Activated CD4-positive, alpha-beta T cell treated with anti-CD3 and anti-CD28 coated beads for 24 hours (primary cell): Measurements from ENCODE around the gene SORT1.
"Not testable (repeated sequence)": the region's sequence is repeated elsewhere in the genome, so short reads cannot be mapped to it uniquely, and the experiment has no call there.

Source experiments
- DNase-seq, 2 donors: peaks; one replicate each; pipeline ENCODE4 v3.0.0-alpha.2; 2020; ENCODE audit warnings: low read depth in 2 of 2

The SORT1 gene

DNA sequence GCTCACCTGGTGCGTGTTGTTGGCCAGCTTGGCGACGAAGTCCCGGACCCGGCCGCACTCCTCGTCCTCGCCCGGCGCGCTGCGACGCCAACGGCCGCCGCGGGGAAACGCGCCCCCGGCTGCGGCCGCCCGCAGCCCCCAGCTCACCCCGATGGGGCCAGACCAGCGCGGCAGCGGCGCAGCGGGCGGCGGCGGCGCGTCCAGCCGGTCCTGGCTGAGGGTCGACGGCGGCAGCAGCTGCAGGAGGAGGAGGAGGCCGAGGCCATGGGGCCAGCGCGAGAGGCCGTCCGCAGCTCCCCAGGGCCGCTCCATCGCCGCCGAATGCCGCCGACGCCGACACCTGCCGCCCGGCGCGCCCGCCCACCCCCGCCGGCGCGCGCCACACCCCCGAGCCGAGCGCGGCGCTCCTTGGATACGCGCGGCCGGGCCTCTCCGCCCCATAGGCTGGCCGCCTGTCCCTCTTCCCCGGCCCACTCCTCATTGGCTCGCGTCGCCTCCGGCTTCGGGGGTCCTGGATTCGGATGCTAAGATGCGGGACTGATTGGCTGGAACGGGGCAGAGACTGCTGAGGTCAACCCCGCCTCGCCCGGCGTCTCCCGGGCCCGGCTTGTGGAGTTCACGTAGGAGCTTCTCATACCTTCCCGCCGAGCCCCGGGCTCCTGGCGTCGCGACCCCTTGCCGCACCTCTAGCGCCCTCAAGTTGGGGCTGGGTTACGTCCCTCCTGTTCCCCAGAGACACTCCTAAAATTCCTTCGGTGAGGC, at the start of gene SORT1:
Gene SORT1, minus strand, starts transcription at position 338 of the 762 bp plus-strand sequence. Its CDS starts 26 bp downstream, at position 312.
- peak; percentile 25 to 30 for DNase-seq

DNA sequence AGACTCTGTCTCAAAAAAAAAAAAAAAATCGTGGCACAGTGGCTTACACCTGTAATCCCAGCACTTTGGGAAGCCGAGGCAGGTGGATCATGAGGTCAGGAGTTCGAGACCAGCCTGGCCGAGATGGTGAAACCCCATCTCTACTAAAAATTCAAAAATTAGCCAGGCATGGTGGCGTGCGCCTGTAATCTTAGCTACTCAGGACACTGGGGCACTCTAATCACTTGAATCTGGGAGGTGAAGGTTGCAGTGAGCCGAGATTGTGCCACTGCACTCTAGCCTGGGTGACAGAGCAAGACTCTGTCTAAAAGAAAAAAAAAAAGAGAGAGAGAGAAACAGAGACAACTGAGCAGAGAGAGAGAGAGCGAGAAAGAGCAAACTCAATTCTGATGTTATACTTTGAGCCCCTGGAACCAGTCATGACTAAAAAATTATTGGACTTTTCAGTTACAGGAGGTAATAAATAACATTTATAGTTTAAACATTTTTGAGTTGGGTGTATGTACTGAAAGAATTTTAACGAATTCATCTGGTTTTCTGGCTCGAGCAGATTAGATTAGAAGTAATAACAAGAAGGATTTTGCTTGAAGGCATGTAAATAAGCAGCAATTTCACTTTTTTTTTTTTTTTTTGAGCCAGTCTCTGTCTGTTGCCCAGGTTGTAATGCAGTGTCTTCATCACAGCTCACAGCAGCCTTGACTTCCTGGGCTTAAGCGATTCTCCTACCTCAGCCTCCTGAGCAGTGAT, 48.4 kb upstream of the SORT1 start:
- DNase-seq: not testable (repeated sequence)

DNA sequence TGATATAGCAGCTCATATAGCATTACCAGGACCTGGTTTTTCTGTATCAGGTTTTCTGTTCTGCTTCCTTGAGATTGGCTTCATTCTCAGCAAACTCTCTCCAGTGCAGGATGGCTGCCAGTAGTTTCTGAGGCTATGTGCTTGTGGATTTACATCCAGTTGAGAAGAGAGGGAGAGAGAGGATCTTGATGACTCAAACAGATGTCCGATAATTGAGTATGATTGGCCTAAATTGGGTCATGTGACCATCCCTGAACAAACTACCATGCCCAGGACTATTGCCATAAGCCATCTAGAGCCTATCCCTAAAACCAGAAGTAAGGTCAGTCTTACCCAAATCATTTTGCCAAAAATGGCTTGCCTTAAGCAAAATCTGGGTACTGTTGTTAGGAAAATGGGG, 46.6 kb upstream of the SORT1 start:
- no peak for DNase-seq

DNA sequence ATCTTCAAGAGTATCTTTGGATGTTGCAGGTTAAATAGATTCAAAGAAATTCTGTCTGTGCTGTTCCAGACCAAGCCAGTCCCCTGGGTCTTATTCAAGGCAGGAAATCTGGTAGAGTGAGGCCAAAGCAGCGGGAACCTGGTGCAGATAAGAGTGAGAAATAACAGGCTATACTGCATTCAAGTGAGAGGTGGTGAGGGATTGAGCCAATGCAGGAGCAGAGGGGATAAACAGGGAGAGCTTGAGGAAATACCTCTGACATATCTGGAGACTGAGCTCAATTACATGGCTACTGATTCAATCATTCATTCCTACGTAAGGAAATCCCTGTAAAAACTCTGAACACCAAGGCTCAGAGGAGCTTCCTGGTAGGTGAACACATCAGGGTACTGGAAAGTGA, 45.8 kb upstream of the SORT1 start:
- no peak for DNase-seq

DNA sequence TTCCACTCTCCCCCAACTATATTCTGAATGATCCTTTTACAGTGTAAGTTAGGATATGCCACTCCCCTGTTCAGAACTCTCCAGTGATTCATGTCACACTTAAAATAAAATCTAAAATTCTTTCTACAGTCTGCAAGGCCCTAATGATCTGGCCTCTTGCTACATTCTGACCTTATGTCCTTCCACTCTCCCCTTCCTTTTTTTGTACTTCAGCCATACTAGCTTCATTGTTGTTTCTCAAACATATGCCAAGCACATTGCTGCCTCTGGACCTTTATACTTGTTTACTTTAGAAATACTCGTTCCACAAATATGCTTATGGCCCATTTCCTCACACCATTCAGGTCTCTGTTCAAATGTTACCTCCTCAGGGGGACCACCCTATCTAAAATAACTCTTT, 43.4 kb upstream of the SORT1 start:
- DNase-seq: no peak

DNA sequence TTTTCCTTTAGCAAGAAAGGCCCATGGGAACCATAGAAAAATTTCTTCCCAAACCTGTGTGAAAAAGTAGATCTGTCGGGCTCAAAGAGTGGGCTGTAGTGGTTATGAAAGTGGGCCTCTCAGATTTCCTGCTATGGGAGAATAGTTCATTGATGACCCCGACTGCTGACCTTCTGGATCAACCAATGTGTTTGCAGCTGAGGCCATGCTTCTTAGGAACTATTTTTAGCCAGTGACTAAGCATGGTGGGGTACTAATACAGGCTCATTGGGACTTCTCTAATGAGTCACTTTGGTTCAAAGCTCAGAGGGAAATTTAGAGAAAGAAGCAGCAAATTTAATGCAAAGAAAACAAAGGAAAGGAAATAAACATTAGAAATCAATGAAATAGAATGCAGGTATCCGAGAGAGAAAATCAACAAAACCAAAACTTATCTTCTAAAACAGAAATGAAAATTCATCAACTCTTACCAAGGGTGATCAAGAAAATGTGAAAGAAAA, 41.1 kb upstream of the SORT1 start:
- DNase-seq: no peak

DNA sequence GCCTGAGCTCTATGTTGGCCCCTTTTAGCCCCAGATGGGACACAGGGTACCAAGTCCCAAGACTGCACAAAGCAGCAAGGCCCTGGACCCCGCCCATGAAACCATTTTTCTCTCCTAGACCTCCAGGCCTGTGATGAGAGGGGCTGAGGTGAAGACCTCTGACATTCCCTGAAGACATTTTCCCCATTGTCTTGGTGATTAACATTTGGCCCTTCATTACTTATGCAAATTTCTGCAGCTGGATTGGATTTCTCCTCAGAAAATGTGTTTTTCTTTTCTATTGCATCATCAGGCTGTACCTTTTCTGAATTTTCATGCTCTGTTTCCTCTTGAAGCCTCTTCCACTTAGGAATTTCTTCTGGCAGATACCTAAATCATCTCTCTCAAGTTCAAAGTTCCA, 36.8 kb upstream of the SORT1 start:
- DNase-seq: no peak

DNA sequence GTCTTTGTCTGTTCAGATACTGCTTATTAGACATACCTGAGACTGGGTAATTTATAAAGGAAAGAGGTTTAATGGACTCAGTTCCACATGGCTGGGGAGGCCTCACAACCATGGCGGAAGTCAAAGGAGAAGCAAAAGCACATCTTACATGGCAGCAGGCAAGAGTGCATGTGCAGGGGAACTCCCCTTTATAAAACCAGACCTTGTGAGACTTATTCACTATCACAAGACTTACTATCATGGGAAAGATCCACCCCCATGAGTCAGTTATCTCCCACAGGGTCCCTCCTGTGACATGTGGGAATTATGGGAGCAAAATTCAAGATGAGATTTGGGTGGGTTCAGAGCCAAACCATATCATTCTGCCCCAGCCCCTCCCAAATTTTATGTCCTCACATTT, 35.6 kb upstream of the SORT1 start:
- DNase-seq: no peak

DNA sequence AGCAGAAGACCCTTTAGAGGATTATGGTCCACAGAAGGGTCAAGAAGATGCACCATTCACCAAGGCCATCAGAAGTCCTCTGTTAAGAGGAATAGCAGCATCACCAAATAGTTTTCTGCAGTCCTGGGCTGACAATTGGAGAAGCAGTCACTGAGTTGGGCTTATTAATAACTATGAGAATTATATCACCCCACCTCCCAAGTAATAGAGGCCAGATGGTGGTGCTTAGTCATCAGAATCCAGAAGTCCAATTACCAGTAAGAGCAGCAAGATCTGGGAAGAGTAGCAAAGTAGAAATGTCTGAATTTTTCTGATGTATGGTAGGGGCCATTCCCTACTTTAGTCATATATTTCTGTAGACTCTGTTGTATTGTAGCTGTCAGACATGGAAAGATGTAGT, 34.6 kb upstream of the SORT1 start:
- DNase-seq: no peak

DNA sequence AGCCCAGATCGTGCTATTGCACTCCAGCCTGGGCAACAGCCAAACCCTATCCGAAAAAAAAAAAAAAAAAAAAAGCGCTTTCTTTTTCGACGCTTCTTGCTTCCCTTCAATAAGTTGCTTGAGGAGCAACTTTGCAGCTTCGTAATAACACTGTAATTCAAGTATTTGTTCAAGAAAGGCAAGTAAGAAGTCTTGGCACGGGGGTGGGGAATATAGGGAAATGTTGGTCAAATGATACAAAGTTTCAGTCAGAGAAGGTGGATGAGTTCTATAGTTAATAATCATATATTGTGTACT, 29.4 kb upstream of the SORT1 start:
- no peak for DNase-seq

DNA sequence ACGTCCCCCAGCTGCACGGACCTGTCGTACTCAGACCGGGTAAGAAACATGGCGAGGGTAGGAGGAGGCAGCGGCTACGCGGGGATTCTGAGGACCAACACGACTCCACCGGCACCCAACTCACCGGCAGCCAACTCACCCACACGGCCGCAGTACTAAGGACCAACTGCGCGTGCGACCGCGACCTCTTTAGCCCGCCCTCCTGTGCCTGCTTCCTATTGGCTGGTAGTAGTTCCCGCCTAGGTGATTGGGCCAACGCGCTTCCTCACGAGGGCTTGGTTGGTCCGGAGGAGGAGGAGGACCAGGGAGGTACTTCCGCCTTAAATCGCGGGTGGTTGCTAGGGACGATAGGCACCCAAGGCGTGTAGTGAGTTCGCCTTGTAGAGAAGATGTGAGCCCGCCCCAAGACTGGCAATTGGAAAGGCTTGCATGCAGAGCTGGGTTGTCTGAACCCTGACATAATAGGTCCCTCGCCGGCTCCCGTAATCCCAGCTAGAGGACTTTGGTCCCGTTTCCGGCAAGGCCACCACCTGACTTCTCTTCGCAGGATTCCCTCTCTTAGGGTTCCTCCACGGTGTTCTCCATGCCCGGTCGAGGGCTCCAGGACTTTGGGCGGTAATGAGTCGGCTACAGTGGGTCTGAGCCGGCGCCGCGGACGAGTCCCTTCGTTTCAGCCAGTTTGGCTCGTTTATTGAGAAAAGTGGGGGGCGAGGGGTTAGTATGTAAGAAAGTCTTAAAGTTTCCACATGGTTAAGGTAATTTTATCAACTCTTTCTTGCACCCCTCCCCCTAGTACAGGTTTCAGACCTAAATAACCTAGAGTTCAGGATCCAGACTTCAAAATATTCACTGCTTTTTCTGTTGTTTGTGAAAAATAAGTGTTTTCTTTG, 28.8 kb upstream of the SORT1 start, which contains the start of gene PSMA5:
Gene PSMA5, minus strand, starts transcription at position 168 of the 890 bp plus-strand sequence. Its CDS starts 118 bp downstream, at position 50.
- DNase-seq: peak; percentile 82 to 87

DNA sequence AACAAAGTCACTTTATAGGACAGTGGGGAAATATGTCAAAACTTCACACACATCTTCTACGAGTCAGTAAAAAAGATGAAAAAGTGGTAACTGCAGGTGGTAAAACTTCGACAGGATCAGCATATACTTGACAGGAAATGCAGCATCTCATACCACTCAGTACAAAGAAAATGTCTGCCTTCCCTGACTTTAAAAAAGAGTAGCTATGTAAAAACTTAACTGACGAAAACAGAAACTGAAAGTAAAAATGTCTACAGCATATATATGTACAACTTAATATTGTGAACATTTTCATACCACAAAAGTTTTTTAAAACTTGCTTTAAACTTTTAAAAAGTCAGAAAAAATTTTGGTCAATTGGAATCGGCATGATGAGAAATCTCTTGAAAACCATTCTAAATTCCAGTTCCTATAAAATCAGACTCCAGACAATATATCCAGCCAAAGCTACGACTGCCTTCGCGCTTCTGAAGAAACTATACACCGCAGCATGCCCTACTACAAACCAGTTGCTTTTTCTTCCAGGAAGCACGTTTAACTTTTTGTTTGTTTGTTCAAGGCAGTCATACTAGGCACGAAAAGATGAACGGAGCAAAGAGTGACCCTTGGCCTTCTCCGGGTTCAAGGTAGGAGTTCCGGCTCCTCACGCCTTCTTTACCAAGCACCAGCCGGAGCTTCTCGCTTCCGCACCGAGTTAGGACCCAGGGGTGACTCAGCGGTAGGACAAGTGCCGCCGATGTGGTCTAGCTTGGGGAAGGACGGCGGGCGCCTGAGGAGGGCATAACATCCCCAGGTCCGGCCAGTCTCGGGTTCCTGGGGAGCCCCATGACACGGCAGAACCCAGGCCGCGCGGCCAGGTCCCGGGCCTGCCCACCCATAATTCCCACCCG, 27.9 kb upstream of the SORT1 start:
- DNase-seq: peak; percentile 40 to 42

DNA sequence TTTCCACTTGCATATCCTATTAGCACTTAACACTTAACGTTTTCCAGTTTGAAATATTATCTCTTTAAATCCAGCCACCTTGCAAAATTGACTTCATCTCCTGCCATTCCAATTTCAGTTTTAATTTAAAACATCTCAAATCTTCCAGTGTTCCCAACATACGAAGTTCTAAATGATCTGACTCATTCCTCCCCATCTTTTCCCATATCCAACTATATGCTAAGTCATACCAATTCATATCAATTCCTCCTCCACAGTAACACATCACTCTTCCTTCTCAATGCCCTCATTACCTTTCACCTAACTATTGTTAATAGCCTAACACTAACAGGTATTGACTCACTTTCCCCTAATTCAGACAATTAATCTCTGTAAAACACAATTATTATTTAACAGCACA, 25.8 kb upstream of the SORT1 start:
- no peak for DNase-seq

DNA sequence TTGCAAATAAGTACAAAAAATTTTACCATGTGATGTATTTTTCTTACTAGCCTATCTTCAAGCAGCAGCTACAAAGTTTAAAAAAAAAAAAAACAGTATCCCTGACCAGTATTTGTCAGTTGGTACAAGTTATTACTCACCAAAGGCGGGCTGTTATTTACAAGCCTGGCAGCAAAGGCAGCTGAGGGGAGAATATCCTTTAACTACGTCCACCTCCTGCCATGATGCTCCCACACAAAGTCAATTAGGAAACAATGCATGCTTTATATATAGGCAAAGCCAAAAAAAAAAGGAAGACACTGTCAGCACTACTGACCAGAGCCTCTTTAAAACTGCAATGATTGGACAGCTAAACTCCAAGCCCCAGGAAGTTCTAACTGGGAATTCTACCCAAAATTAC, 14.8 kb upstream of the SORT1 start:
- no peak for DNase-seq

DNA sequence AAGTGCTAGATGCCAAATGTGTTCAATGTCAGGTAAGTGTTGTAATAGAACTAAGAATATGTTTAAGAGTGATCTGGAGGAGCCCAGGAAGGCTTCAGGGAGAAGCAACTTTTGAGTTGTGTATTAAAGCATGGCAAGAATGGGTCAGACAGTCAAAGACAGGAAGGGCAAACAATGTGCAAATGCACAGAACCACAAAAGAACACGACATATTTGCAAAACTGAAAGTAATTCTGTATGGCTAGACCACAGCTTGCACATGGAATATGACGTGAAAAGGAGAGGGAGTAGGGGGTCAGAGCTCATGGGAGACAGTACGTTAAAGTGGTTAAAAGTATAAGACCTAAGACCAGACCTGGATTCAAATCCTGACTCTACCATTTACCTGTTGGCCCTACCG, 7.1 kb upstream of the SORT1 start:
- DNase-seq: no peak

DNA sequence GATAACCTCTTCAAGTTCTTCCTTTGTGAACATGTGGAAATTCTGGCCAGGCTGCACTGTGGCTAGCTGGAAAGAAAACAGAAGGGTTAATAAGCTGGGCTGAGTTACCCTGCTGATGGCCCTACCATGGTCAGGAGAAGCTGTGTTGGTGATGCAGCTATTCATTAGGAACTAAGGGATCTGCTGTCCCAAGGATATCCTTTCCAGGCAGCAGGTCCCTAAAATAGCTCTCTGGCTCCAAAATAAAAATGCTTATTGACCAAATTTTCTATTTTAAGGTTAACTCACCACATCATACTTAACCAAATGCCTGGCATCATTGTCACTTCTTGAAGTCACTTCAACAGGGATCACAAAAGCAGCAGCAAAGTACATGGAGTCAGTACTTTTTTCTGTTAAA, 4.3 kb upstream of the SORT1 start:
- no peak for DNase-seq

DNA sequence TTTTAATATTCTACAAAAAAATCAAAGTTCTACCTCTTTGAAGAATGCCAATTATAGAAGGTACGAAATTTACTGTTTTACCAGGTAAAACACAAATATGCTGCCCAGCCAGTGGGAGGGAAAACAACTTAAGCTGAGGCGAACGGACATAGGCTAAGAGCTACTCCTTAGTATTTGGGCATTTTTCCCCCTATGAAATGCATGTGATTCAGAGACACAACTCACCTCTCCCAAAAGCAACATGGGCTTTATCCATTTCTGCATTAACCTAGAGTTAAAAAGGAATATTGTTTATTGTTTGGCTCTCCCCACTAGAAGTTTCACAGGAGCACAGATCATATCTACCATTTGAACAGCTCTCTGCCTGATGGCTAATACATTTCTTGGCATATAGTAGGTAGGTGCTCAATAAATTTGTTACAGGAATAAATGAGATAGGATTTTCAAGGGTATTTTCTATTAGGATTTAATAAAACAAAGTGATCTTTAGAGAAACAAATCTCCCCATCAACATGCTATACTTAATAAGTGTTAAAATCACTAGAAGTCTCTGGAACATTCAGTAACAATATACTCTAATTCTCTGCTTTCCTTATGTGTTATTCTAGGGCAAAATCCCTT, 2.4 kb upstream of the SORT1 start:
- DNase-seq: no peak

DNA sequence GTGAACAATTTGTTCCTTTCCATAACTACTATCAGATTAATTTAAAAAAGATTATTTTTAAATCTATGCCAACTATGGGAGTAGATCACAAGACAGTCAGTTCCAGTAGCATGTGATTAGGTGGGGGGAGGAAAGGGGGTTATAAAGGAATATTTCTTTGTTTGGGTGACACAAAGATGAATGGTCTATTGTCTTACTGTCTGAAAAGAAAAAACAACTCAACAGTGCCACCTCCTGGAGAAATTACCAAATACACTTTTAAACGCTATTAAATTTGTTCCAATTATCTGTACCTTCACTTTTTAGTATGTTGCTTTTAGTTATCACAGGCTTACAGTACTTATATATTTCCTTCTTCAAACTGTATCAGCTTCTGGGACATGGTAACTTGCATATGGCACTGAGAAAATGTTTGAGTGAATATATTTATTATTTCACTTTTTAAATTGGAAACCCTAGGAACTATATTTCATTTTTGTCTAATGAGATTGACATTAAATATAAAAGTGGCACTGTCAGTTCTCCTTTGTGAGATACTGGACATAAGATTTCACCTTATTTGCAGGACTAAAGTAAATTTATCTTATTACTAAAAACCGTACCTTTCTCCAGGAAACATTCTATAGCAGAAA, 1.7 kb upstream of the SORT1 start:
- DNase-seq: peak in 1 of 2 donors; percentile 25

DNA sequence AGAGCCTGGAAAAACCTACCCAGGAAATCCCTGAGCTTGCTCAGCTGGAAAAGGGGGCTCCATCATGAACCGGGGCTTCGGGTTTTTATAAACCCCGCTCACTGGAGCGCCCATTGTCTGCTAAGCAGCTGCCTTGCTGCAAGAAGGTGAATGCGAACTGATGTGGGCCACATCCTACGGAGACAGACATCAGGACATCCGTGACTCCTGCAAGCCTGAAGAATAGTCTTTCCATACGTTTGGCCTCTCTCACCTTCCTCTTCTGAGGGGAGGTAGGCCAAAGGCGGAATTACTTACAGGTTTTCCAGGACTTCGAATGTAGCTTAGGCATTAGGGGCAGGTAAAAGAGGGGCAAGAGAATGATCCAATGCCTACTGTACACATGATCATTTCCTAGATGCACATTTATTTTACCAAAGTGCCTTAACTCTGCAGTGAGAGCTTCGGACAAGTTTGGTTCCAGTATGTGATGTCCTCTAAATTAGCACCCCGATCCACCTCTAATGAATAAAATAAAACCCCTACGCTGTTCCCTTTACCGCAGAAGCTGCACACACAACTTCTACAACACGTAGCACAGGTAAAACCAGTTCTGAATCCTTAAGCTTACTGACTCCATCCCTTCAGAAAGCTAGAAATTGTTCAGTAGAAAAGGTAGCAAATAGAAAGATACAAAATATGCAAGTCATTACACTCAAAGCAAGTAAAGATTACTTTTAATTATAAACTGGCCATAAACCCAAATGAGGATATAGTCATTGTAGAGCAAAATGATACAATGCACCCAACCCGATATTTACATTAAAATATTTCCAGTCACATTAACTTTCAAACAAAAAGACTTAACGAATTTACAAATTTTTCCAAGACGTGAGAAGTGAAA, 866 bp upstream of the SORT1 start:
- DNase-seq: no peak
